GM23338 (cell line): Measurements from ENCODE around the gene ZG16B.

Source experiments
- CREB1 ChIP-seq: fragments of 250-450 bp; sonication (Bioruptor Pico); IDR thresholded peaks from 2 replicates; pipeline ENCODE4 v1.5.0; 2020; ENCODE audit warnings: low read depth, mild to moderate bottlenecking, moderate library complexity
- CTCF ChIP-seq, 2 experiments: fragments of 200-600 bp in 1 of 2; sonication (generic) in 1 of 2; conservative IDR thresholded peaks; 2 replicates each; pipeline versions ENCODE4 v1.5.1 to v1.6.1; 2016 to 2017; ENCODE audit warnings: antibody characterized with exemption in 2 of 2, low read depth in 2 of 2, mild to moderate bottlenecking in 2 of 2, moderate library complexity in 1 of 2
- EZH2 ChIP-seq: fragments of 200-600 bp; sonication (generic); IDR thresholded peaks from one replicate; pipeline ENCODE4 v1.8.0; 2017; ENCODE audit warnings: antibody characterized with exemption, mild to moderate bottlenecking, low read depth; ENCODE audit not compliant: unreplicated experiment
- EZH2phosphoT487 ChIP-seq: fragments of 200-600 bp; sonication (generic); IDR thresholded peaks from one replicate; pipeline ENCODE4 v1.8.1; 2018; ENCODE audit warnings: antibody characterized with exemption; ENCODE audit not compliant: unreplicated experiment
- JUNB ChIP-seq: IDR thresholded peaks from one replicate; pipeline ENCODE4 v1.6.1; 2016; ENCODE audit warnings: antibody characterized with exemption; ENCODE audit not compliant: unreplicated experiment
- NANOG ChIP-seq: IDR thresholded peaks from 2 replicates; pipeline ENCODE4 v1.6.1; 2016; ENCODE audit warnings: antibody characterized with exemption, borderline replicate concordance
- POLR2AphosphoS5 ChIP-seq: IDR thresholded peaks from 2 replicates; pipeline ENCODE4 v1.6.1; 2016; ENCODE audit warnings: antibody characterized with exemption, low read depth
- TF ChIP-seq, protein P1 (sequence below): IDR thresholded peaks from one replicate; pipeline ENCODE4 v1.6.1; 2018; ENCODE audit warnings: antibody characterized with exemption; ENCODE audit not compliant: unreplicated experiment

DNA sequence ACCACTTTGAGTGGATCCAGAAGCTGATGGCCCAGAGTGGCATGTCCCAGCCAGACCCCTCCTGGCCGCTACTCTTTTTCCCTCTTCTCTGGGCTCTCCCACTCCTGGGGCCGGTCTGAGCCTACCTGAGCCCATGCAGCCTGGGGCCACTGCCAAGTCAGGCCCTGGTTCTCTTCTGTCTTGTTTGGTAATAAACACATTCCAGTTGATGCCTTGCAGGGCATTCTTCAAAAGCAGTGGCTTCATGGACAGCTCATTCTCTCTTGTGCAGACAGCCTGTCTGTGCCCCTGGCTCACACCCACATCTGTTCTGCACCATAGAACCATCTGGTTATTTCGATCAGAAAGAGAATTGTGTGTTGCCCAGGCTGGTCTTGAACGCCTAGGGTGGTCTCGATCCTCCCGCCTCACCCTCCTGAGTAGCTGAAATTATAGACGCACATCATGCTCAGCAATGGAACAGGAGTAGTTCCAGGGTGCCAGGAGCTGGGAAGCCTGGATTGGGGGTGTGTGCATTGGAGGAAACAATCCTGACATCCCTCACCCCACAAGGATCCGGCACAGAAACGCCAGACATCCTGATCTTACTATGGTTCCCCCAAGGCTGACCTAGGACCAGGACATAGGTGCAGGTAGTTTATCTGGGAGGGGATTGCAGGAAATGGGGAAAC, 8.5 kb upstream of the ZG16B start:
- TF ChIP-seq, protein P1, sequence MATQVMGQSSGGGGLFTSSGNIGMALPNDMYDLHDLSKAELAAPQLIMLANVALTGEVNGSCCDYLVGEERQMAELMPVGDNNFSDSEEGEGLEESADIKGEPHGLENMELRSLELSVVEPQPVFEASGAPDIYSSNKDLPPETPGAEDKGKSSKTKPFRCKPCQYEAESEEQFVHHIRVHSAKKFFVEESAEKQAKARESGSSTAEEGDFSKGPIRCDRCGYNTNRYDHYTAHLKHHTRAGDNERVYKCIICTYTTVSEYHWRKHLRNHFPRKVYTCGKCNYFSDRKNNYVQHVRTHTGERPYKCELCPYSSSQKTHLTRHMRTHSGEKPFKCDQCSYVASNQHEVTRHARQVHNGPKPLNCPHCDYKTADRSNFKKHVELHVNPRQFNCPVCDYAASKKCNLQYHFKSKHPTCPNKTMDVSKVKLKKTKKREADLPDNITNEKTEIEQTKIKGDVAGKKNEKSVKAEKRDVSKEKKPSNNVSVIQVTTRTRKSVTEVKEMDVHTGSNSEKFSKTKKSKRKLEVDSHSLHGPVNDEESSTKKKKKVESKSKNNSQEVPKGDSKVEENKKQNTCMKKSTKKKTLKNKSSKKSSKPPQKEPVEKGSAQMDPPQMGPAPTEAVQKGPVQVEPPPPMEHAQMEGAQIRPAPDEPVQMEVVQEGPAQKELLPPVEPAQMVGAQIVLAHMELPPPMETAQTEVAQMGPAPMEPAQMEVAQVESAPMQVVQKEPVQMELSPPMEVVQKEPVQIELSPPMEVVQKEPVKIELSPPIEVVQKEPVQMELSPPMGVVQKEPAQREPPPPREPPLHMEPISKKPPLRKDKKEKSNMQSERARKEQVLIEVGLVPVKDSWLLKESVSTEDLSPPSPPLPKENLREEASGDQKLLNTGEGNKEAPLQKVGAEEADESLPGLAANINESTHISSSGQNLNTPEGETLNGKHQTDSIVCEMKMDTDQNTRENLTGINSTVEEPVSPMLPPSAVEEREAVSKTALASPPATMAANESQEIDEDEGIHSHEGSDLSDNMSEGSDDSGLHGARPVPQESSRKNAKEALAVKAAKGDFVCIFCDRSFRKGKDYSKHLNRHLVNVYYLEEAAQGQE: no peak
- TF ChIP-seq POLR2AphosphoS5: no peak
- no peak for TF ChIP-seq CTCF (conservative IDR thresholded peaks at IDR 0.05; ENCODE audit: low read depth in 2 of 2)
- no peak for TF ChIP-seq JUNB
- TF ChIP-seq EZH2: no peak
- no peak for TF ChIP-seq EZH2phosphoT487
- TF ChIP-seq CREB1 (CRISPR knock-in tag): no peak
- TF ChIP-seq NANOG: no peak
